Stomach (tissue), 9 donors: ENCODE data around the gene STRN3. TPM values are rescaled to one million over a fixed set of nuclear protein-coding genes. Genes with fewer than 3 reads are reported as not detected.
"Not testable (repeated sequence)": the region's sequence is repeated elsewhere in the genome, so short reads cannot be mapped to it uniquely, and the experiment has no call there.

Experiments
- DNase-seq, 2 donors: peaks; one replicate each; pipeline versions ENCODE4 v3.0.0 to v3.0.0-alpha.2; 2013 to 2019
- H3K27ac ChIP-seq, 5 donors: fragments of 200-600 bp in 4 of 5; sonication (generic) in 4 of 5; one replicate each; pipeline ENCODE4 v1.5.1; 2013 to 2019; ENCODE audit warnings: mild to moderate bottlenecking in 1 of 5, moderate library complexity in 1 of 5
- H3K27me3 ChIP-seq, 3 donors: fragments of 200-600 bp; sonication (generic); one replicate each; pipeline ENCODE4 v1.5.1; 2017 to 2019; ENCODE audit warnings: mixed run types in 1 of 3
- H3K36me3 ChIP-seq, 4 donors: fragments of 200-600 bp; sonication (generic); 1 replicate in 3 of 4; 2 replicates in 1 of 4; pipeline ENCODE4 v1.5.1; 2016 to 2019
- H3K4me1 ChIP-seq, 4 donors: fragments of 200-600 bp; sonication (generic); one replicate each; pipeline ENCODE4 v1.5.1; 2016 to 2019
- H3K4me3 ChIP-seq, 4 donors: fragments of 200-600 bp; sonication (generic) in 3 of 4; one replicate each; pipeline ENCODE4 v1.5.1; 2016 to 2019; ENCODE audit warnings: mild to moderate bottlenecking in 1 of 4
- H3K9me3 ChIP-seq, 4 donors: fragments of 200-600 bp; sonication (generic); one replicate each; pipeline ENCODE4 v1.5.1; 2016 to 2019
- CTCF ChIP-seq, 7 experiments: fragments of 450-650 bp in 4 of 7; fragments of 200-600 bp in 3 of 7; sonication (generic) in 3 of 7; IDR thresholded peaks; one replicate each; pipeline ENCODE4 v1.5.1; 2016 to 2019; ENCODE audit warnings: antibody characterized with exemption in 7 of 7, control low read depth in 2 of 7, mild to moderate bottlenecking in 1 of 7
- EP300 ChIP-seq: sonication (generic); formaldehyde crosslinking; IDR thresholded peaks from one replicate; pipeline ENCODE4 v1.6.1; 2017; ENCODE audit warnings: antibody characterized with exemption
- POLR2A ChIP-seq, 4 donors: fragments of 450-650 bp; IDR thresholded peaks; one replicate each; pipeline ENCODE4 v1.6.1; 2016; ENCODE audit warnings: antibody characterized with exemption in 4 of 4, control low read depth in 2 of 4, mild to moderate bottlenecking in 1 of 4, moderate library complexity in 1 of 4
- POLR2AphosphoS5 ChIP-seq, 3 donors: sonication (generic); formaldehyde crosslinking; IDR thresholded peaks; one replicate each; pipeline ENCODE4 v1.6.1; 2016; ENCODE audit warnings: antibody characterized with exemption in 3 of 3
- WGBS, 5 donors: extraction: QIAGEN DNeasy Blood & Tissue Kit in 3 of 5; methylation state at CpG; one replicate each; pipeline versions ENCODE4 v1.1.5 to v1.1.7; 2013 to 2018; 5-methylcytosine and 5-hydroxymethylcytosine counted together
- intact Hi-C: fragments of 100-400 bp; cut with DNase I; formaldehyde crosslinking; loops from one replicate; pipeline ENCODE4 v1.15.1; 2023; ENCODE audit warnings: low total_unique reads
- polyA plus RNA-seq, 3 donors: library from polyadenylated mRNA; stranded (reverse); fragments of 200-250 nt; gene quantifications; one replicate each; pipeline ENCODE4 v1.2.3, GENCODE V29; 2013
- total RNA-seq, 5 donors: library from RNA; depleted of rRNA; stranded (reverse); fragments of >200 nt; gene quantifications; one replicate each; pipeline versions ENCODE4 v1.1.0 to v1.2.3, GENCODE V29; 2014 to 2016
- donor health status: healthy with polysubstance abuse.
- donor health status: Bipolar disorder and iron deficiency.
- donor health status: healthy.

The STRN3 gene
- total and polyA plus RNA-seq, 8 donors, result 8.1 to 91.8 (median 24.6) TPM

DNA sequence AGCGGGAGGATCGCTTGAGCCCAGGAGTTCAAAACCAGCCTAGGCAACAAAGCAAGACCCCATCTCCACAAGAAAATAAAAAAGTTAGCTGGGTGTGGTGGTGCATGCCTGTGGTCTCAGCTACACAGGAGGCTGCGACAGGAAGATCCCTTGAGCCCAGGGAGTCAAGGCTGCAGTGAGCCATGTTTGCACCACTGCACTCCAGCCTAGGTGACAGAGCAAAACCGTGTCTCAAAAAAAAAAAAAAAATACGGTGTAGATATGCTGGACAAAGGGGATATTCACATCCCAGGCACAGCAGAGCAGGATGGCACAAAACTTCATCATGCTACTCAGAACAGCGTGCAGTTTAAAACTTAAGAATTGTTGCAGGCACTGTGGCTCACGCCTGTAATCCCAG, 24.8 kb upstream of the STRN3 start:
- WGBS, 5 donors, result 83 to 87% (median 85%) methylated on average over 7 of the region's 7 CpGs
- TF ChIP-seq EP300, result no peak
- TF ChIP-seq CTCF (IDR thresholded peaks at IDR 0.05), result no peak
- no peak for TF ChIP-seq POLR2A (IDR thresholded peaks at IDR 0.05)
- TF ChIP-seq POLR2AphosphoS5 (IDR thresholded peaks at IDR 0.05), result no peak
- Histone ChIP-seq H3K27ac (no peak overlapping the region), H3K4me3 (no peak overlapping the region), H3K27me3 (no peaks in the 10 kb centered on the region), H3K36me3 (no peaks in the 10 kb centered on the region), H3K4me1 (peaks cover 0 to 17% (median 12%) of the 10 kb centered on the region in 4 donors), H3K9me3 (no peaks in the 10 kb centered on the region)
- DNase-seq, result no peak
- intact Hi-C loops, result no loop called here

- Histone ChIP-seq H3K36me3 (no peaks in the 10 kb centered on the region), H3K4me1 (peaks cover 0 to 4% (median under 1%) of the 10 kb centered on the region in 4 donors), H3K4me3 (no peak overlapping the region), H3K9me3 (no peaks in the 10 kb centered on the region), H3K27me3 (no peaks in the 10 kb centered on the region), H3K27ac (no peak overlapping the region)
- intact Hi-C loops, result no loop called here
- WGBS, 5 donors, result 94 to 97% (median 96%) methylated on average over 10 of the region's 10 CpGs
- TF ChIP-seq CTCF (IDR thresholded peaks at IDR 0.05) (no peak), EP300 (no peak), POLR2A (IDR thresholded peaks at IDR 0.05) (no peak), POLR2AphosphoS5 (IDR thresholded peaks at IDR 0.05) (no peak)
- no peak for DNase-seq
Observed at GRCh38 chr14:31047503-31047902, 21.3 kb upstream of the STRN3 start.

GRCh38 chr14:31045501-31046080, 19.4 kb upstream of the STRN3 start:
- no peaks in the 10 kb centered on the region for H3K27me3 ChIP-seq
- no peak overlapping the region for H3K4me3 ChIP-seq
- peaks cover 0 to 4% (median 0%) of the 10 kb centered on the region in 4 donors for H3K4me1 ChIP-seq
- no peaks in the 10 kb centered on the region for H3K9me3 ChIP-seq
- no peak for DNase-seq
- H3K27ac ChIP-seq, result no peak overlapping the region
- intact Hi-C loops, result no loop called here
- TF ChIP-seq EP300 (no peak), CTCF (IDR thresholded peaks at IDR 0.05) (no peak), POLR2A (IDR thresholded peaks at IDR 0.05) (no peak), POLR2AphosphoS5 (IDR thresholded peaks at IDR 0.05) (no peak)
- H3K36me3 ChIP-seq, result no peaks in the 10 kb centered on the region
- WGBS, 5 donors, result 90 to 97% (median 95%) methylated on average over 7 to 8 of the region's 8 CpGs

DNA sequence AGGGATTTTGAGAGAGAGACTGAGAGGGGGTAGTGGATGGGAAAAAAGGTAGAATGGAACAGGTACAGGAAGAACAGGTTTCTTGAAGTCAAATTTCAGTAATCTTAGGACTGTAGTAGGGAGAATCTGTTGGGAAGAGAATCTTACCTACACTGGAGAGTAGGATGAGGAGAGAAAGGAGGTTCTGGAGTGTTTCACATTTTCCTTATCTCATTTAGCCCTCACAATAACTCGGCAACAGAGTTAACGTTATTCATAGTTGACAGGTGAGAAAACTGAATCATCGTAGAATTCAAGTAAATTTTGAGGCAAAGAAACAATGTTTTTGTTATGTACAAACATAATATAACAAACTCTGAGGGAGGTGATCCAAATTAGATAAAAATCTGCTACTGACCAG, 17.2 kb upstream of the STRN3 start:
- Histone ChIP-seq H3K4me3 (no peak overlapping the region), H3K9me3 (no peaks in the 10 kb centered on the region), H3K27me3 (no peaks in the 10 kb centered on the region), H3K36me3 (no peaks in the 10 kb centered on the region), H3K27ac (no peak overlapping the region), H3K4me1 (peaks cover 0 to under 1% (median 0%) of the 10 kb centered on the region in 4 donors)
- no peak for DNase-seq
- 51 to 65% (median 54%) methylated on average over 3 of the region's 3 CpGs for WGBS, 5 donors
- TF ChIP-seq CTCF (IDR thresholded peaks at IDR 0.05), result no peak
- TF ChIP-seq EP300, result no peak
- TF ChIP-seq POLR2A (IDR thresholded peaks at IDR 0.05), result no peak
- no peak for TF ChIP-seq POLR2AphosphoS5 (IDR thresholded peaks at IDR 0.05)
- intact Hi-C loops, result no loop called here

GRCh38 chr14:31042893-31043292, 16.7 kb upstream of the STRN3 start:
- H3K4me1 ChIP-seq, H3K27me3 ChIP-seq, H3K36me3 ChIP-seq, DNase-seq, H3K9me3 ChIP-seq, H3K4me3 ChIP-seq, intact Hi-C loops, H3K27ac ChIP-seq: not testable (repeated sequence)
- 84 to 96% (median 89%) methylated on average over 10 of the region's 10 CpGs for WGBS, 5 donors
